ENCODE measurements around the gene RPL15.
A peak's percentile ranks its signal among the peaks of the same experiment; 100 is the strongest.
"Not testable (repeated sequence)": the region's sequence is repeated elsewhere in the genome, so short reads cannot be mapped to it uniquely, and the experiment has no call there.

RPL15 gene

DNA sequence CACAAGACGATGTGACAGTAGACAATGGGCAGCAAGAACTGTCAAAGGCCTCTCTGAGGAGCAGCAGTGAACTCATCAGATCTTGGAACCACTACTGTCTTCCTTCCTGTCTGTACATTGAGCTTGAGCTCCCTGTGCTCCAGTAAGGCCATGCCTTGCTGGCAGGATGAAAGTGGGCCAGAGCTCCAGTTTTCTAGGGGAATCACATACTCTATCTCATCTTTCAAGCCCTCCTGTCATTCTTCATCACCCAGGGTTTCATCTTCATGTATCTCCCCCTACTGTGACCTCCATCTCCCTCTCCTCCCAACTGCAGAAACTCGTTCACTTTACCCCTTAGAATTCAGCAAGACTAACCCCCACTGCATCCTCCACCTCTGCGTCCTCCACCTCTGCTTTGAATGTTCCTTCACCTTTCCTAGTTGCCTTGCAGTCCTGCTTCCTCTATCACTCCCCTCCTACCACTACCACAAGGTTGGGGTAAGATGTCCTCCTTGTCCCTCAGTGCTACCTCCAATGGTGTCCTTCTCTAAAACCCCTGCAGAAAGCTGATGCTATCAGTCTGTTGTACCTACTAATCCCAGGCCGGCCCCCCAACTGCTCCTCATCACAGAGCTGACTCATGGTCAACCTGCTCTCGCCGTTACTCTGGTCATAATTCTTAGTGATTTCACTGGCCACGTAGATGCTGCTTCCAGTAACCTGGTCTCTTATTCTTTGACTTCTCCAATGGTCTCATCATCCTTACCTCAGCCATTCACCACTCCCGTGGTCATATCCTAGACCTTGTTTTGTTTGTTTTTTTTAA, 22.5 kb upstream of the RPL15 start:
- no peak for FAIRE-seq

DNA sequence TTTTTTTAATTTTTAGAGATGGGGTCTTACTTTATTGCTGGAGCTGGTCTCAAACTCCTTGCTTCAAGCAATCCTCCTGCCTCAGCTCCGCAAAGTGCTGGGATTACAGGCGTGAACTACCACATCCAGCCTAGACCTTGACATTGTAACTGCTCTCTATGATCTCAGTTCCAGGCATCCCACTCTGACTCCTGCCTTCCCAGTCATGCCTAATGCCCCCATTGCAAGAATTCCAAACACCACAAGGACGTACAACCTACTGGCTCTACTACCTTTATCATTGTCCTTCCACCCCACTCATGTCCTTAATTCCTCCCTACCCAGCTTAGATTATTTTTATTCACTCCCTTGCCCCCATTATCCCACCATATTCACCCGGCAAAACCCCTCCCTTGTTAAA, 21.8 kb upstream of the RPL15 start:
- FAIRE-seq = no peak

DNA sequence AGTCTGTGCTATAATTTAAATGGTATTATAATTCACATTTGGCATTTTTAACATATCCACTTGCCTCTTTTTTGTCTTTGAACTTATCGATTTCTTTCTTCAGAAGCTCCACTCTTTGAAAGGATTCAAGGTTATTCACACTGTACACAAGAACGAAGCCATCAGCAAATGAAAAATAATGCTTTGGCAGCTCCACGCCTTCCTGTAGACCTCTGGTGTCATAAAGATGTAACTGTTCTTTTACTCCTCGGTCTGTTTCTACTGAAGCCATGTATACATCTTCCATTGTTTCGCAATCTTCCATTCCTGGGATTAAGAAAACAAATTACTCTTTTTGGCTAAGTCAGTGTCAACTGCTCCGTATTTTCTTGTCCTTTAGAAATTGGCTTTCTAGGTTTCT, 16.2 kb upstream of the RPL15 start:
- FAIRE-seq = no peak

DNA sequence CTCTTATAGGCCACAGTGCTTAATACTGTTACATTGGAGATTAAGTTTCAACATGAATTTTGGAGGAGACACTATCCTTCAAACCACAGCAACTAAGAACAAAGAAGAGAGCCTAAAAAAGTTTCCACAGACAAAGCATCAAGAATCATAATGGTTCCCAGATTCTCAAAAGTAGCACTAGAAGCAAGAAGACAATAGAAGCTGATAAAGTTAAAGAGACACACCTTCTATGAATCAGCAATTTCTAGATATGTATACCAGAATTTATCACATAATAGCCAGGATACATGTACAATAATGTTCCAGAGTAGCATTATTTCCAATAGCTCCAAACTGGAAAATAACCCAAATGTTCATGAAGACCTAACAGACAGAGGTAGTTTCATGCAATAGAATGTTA, 12.4 kb upstream of the RPL15 start:
- FAIRE-seq = no peak

DNA sequence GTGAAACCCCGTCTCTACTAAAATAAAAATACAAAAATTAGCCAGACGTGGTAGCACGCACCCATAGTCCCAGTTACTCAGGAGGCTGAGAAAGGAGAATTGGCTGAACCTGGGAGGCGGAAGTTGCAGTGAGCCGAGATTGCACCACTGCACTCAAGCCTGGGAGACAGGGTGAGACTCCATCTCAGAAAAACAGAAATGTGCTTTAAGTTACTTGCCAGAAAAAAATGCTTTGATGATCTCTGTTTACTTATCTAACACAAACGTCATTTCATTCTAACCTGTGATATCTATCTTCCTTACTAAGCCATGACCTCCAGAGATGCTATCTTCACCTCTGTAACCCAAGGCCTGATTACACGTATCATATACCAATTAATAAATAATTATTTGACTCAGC, 7.6 kb upstream of the RPL15 start:
- FAIRE-seq = no peak

DNA sequence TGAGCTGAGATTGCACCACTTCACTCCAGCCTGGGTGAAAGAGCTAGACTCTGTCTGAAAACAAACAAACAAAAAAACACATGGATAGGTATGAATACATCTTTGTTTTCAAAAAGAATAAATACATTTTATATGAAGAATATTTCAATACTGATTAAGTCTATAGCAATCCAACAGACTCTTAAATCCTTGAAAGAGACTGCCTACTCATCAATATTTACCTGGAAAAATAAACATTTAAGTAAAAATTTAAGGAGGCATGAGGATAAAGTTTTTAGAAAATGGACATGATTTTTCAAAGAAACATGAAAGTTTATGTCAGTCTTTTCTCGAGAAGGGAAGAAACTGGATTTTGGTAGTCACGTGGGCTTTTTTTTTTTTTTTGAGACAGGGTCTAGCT, 5.5 kb upstream of the RPL15 start:
- FAIRE-seq = no peak

DNA sequence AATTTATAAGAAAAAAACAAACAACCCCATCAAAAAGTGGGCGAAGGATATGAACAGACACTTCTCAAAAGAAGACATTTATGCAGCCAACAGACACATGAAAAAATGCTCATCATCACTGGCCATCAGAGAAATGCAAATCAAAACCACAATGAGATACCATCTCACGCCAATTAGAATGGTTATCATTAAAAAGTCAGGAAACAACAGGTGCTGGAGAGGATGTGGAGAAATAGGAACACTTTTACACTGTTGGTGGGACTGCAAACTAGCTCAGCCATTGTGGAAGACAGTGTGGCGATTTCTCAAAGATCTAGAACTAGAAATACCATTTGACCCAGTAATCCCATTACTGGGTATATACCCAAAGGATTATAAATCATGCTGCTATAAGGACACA, 4.6 kb upstream of the RPL15 start:
- FAIRE-seq = not testable (repeated sequence)

DNA sequence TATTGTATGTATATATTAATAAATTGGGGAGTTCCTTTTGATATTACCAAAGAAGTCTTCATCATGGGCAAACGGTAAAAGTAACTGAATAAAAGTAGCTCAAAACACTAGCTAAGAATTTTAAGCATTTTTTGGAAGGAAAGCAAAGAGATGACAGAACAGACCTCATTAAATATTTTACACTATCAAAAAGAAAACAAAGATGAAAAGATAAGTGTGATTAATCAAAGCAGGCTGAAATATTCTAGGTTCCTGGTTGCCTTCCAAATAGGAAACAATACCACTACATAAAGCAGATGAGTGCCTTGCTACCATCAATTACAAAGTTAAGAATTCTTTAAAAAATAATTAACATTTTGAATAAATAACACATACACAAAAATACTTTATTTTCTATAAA, 3.8 kb upstream of the RPL15 start:
- no peak for FAIRE-seq

DNA sequence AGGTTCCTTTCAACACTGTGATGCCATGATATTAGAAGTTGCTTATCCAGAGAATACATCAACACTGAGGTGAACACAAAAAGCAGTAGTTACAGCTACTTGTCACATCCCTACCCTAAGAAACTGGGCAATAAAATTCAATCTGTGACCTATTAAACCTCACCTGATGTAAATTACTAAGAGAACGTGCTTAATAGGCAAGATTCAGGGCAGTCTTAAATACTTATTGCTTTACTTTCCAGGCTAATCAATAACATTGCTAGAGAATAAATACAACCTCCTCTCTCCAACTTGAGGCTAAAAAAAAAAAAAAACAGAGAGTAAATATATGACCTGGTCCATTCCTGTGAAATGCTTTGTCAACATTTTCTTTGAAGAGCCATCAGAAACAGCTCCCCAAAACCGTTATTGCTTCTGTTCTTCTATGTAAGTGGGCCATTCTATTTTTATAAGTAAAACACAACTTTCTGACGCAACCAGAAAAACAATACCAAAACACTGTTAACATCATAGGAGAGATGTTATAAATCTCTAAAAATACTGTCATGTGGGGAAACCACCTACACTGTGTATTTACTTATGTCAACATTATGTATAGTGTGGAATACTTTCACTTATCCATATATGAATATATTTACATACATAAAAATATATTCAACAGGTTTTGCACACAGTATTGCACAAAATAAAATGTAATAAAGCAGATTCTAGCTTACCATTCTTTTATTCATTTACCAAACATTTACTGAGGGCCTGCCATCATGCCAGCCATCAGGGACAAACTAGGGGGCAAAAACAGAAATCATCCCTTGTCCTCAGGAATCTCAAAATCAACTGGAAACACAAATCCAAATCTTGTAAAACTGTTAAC, 2.8 kb upstream of the RPL15 start:
- FAIRE-seq = no peak

DNA sequence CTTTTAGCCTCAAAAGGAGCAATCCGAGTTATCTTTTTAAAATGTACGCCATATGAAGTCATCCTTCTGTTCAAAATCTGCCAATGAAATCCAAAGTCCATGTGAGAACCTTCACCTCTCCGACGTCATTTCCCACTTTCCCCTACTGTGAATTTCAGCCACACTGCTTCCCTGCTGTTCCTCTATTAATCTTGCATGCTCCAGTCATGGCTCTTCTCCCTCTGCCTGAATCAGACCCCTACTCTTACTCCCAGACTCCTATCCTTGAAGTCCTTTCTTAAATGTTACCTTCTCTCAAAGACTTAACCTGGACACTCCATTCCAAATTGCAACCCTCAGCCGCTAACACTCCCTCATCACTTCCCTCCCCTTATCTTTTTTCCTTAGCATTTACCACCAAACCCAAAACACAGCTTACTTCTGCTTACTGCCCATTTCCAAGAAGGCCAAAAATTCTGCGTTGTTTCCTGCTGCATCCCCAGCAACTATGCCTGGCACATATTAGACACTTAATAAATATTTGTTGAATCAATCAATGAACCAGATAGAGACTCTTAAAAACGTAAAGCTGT, 1.3 kb upstream of the RPL15 start:
- FAIRE-seq = peak; percentile 63

DNA sequence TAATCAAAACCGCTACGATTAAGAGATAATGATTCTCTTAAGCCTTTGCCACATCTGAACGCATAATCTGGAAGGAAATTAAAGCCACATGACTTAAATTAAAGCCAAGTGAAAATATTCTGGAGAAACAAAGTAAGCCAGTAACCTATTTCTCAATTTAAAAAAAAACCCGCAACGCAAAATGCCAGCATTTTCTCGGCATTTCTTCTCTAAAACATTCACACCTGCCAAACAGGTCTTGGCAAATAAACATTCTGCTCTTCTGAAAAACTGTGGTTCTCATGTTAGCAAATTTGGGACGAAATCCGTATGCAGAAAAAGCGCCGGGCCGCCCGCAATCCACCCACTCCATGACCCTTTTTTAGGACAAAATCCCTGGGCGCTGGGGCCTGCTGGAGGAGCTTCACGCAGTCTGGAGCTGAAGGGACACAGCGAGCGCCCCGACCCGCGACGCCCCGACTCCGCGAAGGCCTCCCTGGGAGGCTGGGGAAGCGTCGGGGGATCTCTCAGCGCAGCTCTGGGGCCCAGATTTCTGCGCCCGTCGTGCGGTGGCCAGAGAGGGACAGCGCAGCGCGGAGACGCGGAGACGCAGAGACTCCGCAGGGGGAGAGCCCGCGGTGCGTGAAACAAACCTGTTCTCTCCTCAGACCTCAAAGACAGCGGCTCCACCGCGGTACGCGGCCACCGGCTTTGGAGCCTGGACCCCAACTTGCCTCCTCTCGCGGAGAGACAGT, 613 bp upstream of the RPL15 start:
- no peak for FAIRE-seq

DNA sequence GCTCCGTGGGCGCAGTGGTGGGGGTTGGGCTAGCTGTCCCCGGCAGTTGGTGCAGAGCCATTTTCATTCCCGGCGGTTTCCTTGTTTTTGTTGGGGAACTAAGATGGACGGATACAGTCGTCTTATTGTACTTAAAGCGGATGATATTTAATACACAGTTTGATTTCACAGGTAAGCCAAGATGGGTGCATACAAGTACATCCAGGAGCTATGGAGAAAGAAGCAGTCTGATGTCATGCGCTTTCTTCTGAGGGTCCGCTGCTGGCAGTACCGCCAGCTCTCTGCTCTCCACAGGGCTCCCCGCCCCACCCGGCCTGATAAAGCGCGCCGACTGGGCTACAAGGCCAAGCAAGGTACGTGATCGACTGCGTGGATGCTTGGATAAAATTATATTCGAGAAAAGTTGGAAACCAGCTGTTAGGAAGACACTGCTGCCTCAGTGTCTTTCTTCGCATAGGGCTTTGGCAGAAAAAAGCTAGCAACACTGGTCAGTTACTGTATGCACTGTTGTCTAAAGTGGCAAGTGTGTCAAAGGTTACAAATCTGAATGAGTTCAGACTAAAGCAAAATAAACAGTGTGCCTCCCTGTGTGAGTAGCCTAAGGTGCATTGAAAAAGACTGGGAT, 859 bp downstream of the RPL15 start:
- FAIRE-seq = not testable (repeated sequence)

DNA sequence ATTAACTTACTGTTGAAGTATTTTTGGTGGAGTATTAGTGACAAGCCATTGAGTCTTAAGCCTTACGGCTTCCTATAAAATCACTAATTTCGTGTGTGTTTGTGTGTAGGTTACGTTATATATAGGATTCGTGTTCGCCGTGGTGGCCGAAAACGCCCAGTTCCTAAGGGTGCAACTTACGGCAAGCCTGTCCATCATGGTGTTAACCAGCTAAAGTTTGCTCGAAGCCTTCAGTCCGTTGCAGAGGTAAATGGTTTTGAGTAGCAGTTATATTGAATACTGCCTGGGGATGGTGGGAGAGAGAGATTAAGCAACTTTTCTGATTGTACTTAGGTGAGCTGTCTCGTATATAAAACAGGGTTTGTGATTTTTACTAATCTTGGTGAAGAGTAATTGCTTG, 1.4 kb downstream of the RPL15 start:
- not testable (repeated sequence) for FAIRE-seq

DNA sequence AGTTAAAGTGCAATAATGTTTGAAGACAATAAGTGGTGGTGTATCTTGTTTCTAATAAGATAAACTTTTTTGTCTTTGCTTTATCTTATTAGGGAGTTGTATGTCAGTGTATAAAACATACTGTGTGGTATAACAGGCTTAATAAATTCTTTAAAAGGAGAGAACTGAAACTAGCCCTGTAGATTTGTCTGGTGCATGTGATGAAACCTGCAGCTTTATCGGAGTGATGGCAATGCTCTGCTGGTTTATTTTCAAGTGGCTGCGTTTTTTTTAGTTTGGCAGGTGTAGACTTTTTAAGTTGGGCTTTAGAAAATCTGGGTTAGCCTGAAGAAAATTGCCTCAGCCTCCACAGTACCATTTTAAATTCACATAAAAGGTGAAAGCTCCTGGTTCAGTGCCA, 2.7 kb downstream of the RPL15 start:
- peak; percentile 44 for FAIRE-seq

DNA sequence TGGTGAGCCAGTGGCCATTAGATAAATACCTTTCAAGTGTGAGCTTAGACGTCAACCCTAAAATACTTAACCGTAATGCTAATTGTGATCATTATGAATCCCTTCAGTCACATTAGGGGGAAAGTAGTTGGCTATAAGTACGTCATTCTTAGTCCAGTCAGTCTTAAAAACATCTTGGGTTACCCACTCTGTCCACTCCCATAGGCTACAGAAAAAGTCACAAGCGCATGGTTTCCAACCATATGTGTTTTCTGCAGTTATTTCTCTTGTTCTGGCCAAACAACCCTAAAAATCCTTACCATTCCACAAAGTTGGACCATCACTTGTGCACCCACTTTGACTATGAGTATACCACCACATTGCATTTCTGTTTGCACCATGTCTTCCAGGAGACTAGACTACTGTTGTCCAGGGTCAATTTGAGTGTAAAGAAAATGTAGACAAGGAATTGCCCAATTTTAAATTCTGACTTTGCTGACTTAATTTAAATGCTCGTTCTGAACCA, 3.3 kb downstream of the RPL15 start:
- FAIRE-seq = no peak

DNA sequence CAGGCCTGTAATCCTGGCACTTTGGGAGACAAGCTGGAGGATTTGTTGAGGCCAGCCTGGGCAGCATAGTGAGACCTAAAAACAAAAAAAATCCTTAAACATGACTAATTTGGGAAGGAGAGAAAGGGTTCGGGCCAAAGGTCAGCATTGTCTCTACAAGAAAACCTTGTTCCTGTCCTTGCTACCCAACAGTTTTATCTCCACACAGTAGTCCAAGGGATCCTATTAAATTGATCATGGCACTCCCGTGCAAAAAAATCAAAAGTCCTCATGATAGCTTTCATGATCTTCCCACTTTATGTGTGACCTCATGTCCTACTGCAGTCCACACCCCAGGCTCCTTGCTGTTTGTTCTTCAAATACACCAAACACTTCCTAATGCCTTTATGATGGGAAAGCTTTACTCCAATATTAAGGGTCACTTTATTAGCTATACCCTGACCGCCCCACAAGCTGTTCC, 4.2 kb downstream of the RPL15 start:
- FAIRE-seq = no peak

DNA sequence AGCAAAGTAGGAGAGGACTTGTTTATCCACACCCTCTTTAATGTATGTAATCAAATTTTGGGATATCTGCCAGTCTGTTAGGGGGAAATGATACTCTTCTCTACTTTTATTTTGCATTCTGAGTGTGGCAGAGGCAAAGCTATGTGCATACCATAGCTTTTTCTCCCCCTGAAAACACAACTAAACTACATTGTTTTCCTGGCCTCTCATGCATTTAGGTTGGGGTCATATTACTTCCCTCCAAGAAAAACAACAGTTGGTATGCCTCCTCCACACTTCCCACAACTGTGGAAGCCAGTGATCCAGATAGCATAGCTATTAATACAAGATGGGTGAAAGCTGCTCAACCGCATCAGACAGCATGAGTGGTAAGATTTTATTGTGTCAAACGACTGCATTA, 6.9 kb downstream of the RPL15 start:
- FAIRE-seq = peak; percentile 60

DNA sequence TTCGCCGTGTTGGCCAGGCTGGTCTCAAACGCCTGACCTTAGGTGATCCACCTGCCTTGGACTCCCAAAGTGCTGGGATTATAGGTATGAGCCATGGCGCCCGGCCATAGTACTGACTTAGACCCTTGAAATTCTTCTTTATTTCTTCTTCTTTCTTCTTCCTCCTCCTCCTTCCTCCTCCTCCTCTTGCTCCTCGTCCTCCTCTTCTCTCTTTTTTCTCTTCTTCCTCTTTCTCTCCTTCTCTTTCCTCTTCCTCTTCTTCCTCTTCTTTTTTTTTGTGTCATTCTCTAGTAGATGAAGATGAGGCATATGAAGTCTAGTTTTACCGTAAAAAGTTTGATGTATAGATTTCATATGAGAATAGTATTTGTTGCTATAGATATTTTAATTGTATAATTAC, 9.3 kb downstream of the RPL15 start:
- no peak for FAIRE-seq

DNA sequence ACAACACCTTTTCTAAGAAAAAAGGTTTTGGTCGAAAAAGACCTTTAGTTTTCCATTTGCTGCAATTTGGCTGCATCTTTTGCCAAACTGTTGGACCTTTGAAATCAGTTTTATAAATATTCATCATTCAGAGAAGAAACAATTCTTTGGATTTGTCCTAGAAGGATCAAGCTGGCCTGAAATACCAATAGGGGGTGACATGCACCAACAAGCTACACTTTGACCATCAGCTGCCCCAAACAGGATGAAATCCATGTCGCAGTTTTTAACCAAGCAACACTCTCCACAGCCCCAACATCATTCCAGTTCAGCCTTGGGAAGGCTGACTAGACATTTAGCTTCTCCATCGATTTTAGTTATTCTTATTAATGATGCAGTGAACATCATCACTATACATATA, 9.8 kb downstream of the RPL15 start:
- FAIRE-seq = peak; percentile 69

DNA sequence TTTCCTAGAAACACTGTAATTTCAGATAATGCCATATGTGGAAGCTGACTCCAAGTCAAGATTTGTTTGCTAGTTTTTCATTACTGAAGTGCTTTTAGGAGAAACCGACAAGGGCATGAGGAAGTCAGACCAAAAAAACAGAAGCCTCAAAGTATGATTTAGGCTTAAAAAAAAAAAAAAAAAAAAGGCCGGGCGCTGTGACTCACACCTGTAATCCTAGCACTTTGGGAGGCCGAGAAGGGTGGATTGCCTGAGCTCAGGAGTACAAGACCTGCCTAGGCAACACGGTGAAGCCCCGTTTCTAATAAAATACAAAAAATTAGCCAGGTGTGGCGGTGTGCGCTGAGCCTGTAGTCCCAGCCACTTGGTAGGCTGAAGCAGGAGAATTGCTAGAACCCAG, 11.6 kb downstream of the RPL15 start:
- FAIRE-seq = no peak

DNA sequence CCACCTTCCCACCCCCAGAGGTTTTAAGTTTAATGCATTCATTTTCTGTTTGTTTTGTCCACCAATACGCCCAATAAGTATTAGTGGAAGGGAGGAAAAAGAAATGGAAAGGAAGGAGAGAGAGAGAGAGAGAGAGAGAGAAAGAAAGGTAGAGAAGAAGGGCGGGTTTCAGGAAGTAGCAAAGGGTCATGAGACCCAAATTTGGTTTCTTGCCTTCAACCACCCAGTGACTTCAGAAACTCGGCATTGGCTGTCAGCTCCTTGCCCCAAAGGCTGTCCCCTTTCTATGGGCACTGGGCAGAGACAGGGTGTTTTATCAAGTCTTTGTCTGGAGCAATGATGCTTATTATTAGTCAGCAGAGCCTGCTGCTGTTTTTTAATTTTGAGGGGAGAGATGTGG, 14.7 kb downstream of the RPL15 start:
- no peak for FAIRE-seq

DNA sequence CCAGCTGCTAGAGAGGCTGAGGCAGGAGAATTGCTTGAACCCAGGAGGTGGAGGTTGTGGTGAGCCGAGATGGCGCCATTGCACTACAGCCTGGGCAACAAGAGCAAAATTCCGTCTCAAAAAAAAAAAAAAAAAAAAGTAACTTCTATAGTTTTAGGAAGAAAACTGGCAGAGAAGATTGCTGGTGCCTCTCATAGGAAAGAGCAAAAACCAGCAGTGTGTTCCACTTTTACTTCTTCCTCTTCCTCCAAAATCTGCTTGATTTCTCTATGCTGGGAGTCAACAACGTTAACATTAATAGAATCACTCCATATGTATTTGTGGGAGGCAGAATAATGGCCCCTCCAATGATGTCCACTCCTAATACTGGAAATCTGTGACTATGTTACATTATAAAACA, 15.6 kb downstream of the RPL15 start:
- no peak for FAIRE-seq

Measured in G401.6 (cell line).